ENCODE results near the gene TMEM41A. TPM values are rescaled to one million over a fixed set of nuclear protein-coding genes. Genes with fewer than 3 reads are reported as not detected.

TMEM41A gene
- total RNA-seq = 10 to 100 TPM; 25.1 to 28.0 (median 25.6) TPM

- peaks cover 2% of the 10 kb centered on the region for H3K27me3 Mint-ChIP-seq (ENCODE audit: low read depth)
- no peaks in the 10 kb centered on the region for H3K9me3 Mint-ChIP-seq
- ATAC-seq (peak; percentile 99), DNase-seq (peak; percentile 88)
- peaks cover 18% of the 10 kb centered on the region for H3K36me3 Mint-ChIP-seq (ENCODE audit: insufficient read depth)
- peaks cover 19% of the 10 kb centered on the region for H3K4me1 Mint-ChIP-seq (ENCODE audit: low read depth)
- H3K4me3 Mint-ChIP-seq = peak within 1 kb of the TSS; percentile 95
Measured at GRCh38 chr3:185498503-185499396, at the start of gene TMEM41A. TMEM41A (minus strand) TSS chr3:185499035; CDS start chr3:185498961, 74 bp downstream.

- Mint-ChIP-seq H3K9me3 (no peaks in the 10 kb centered on the region), H3K4me1 (ENCODE audit: low read depth) (peaks cover 7% of the 10 kb centered on the region), H3K27me3 (ENCODE audit: low read depth) (peaks cover 4% of the 10 kb centered on the region), H3K36me3 (ENCODE audit: insufficient read depth) (no peaks in the 10 kb centered on the region), H3K4me3 (no peak overlapping the region)
- ATAC-seq = no peak
- DNase-seq = no peak
Measured at GRCh38 chr3:185540695-185541094, 41.9 kb upstream of the TMEM41A start.

GRCh38 chr3:185539934-185540333 is 41.1 kb upstream of the TMEM41A start:
- no peaks in the 10 kb centered on the region for H3K9me3 Mint-ChIP-seq
- peaks cover 7% of the 10 kb centered on the region for H3K4me1 Mint-ChIP-seq (ENCODE audit: low read depth)
- no peak for DNase-seq
- H3K36me3 Mint-ChIP-seq (ENCODE audit: insufficient read depth) = no peaks in the 10 kb centered on the region
- no peak overlapping the region for H3K4me3 Mint-ChIP-seq
- peaks cover 4% of the 10 kb centered on the region for H3K27me3 Mint-ChIP-seq (ENCODE audit: low read depth)
- ATAC-seq = no peak

GRCh38 chr3:185537369-185537970 is 38.6 kb upstream of the TMEM41A start:
- DNase-seq (no peak), ATAC-seq (peak; percentile 93 to 96)
- H3K4me1 Mint-ChIP-seq (ENCODE audit: low read depth) = peaks cover 7% of the 10 kb centered on the region
- no peaks in the 10 kb centered on the region for H3K36me3 Mint-ChIP-seq (ENCODE audit: insufficient read depth)
- H3K27me3 Mint-ChIP-seq (ENCODE audit: low read depth) = peaks cover 4% of the 10 kb centered on the region
- H3K9me3 Mint-ChIP-seq = no peaks in the 10 kb centered on the region
- H3K4me3 Mint-ChIP-seq = no peak overlapping the region

GRCh38 chr3:185534511-185534910 is 35.7 kb upstream of the TMEM41A start:
- H3K36me3 Mint-ChIP-seq (ENCODE audit: insufficient read depth) = no peaks in the 10 kb centered on the region

GRCh38 chr3:185532901-185533300 is 34.1 kb upstream of the TMEM41A start:
- no peaks in the 10 kb centered on the region for H3K9me3 Mint-ChIP-seq
- ATAC-seq (no peak), DNase-seq (no peak)
- H3K4me3 Mint-ChIP-seq = no peak overlapping the region
- H3K27me3 Mint-ChIP-seq (ENCODE audit: low read depth) = no peaks in the 10 kb centered on the region
- H3K4me1 Mint-ChIP-seq (ENCODE audit: low read depth) = peaks cover 7% of the 10 kb centered on the region
- no peaks in the 10 kb centered on the region for H3K36me3 Mint-ChIP-seq (ENCODE audit: insufficient read depth)

More at GRCh38 chr3:185534511-185534910, 35.7 kb upstream of the TMEM41A start:
- ATAC-seq (no peak), DNase-seq (no peak)
- Mint-ChIP-seq H3K27me3 (ENCODE audit: low read depth) (no peaks in the 10 kb centered on the region), H3K9me3 (no peaks in the 10 kb centered on the region), H3K4me3 (no peak overlapping the region), H3K4me1 (ENCODE audit: low read depth) (peaks cover 7% of the 10 kb centered on the region)

GRCh38 chr3:185530856-185531255 is 32.0 kb upstream of the TMEM41A start:
- no peaks in the 10 kb centered on the region for H3K4me1 Mint-ChIP-seq (ENCODE audit: low read depth)
- peaks cover 5% of the 10 kb centered on the region for H3K27me3 Mint-ChIP-seq (ENCODE audit: low read depth)
- no peaks in the 10 kb centered on the region for H3K36me3 Mint-ChIP-seq (ENCODE audit: insufficient read depth)
- ATAC-seq = no peak
- no peak overlapping the region for H3K4me3 Mint-ChIP-seq
- no peaks in the 10 kb centered on the region for H3K9me3 Mint-ChIP-seq
- no peak for DNase-seq

GRCh38 chr3:185528532-185528931 is 29.7 kb upstream of the TMEM41A start:
- DNase-seq = no peak
- no peaks in the 10 kb centered on the region for H3K9me3 Mint-ChIP-seq
- ATAC-seq = no peak
- no peaks in the 10 kb centered on the region for H3K36me3 Mint-ChIP-seq (ENCODE audit: insufficient read depth)
- no peaks in the 10 kb centered on the region for H3K4me1 Mint-ChIP-seq (ENCODE audit: low read depth)
- peaks cover 14% of the 10 kb centered on the region for H3K27me3 Mint-ChIP-seq (ENCODE audit: low read depth)
- H3K4me3 Mint-ChIP-seq = no peak overlapping the region

GRCh38 chr3:185527364-185527763 is 28.5 kb upstream of the TMEM41A start:
- H3K4me1 Mint-ChIP-seq (ENCODE audit: low read depth) = no peaks in the 10 kb centered on the region
- H3K4me3 Mint-ChIP-seq = no peak overlapping the region
- no peaks in the 10 kb centered on the region for H3K9me3 Mint-ChIP-seq
- no peaks in the 10 kb centered on the region for H3K36me3 Mint-ChIP-seq (ENCODE audit: insufficient read depth)
- DNase-seq (no peak), ATAC-seq (no peak)
- peaks cover 14% of the 10 kb centered on the region for H3K27me3 Mint-ChIP-seq (ENCODE audit: low read depth)

GRCh38 chr3:185526349-185526951 is 27.6 kb upstream of the TMEM41A start:
- no peaks in the 10 kb centered on the region for H3K9me3 Mint-ChIP-seq
- H3K27me3 Mint-ChIP-seq (ENCODE audit: low read depth) = peaks cover 14% of the 10 kb centered on the region
- no peak for DNase-seq
- no peak overlapping the region for H3K4me3 Mint-ChIP-seq
- H3K4me1 Mint-ChIP-seq (ENCODE audit: low read depth) = no peaks in the 10 kb centered on the region
- no peak for ATAC-seq
- H3K36me3 Mint-ChIP-seq (ENCODE audit: insufficient read depth) = no peaks in the 10 kb centered on the region

- H3K4me1 Mint-ChIP-seq (ENCODE audit: low read depth) = no peaks in the 10 kb centered on the region
- no peaks in the 10 kb centered on the region for H3K36me3 Mint-ChIP-seq (ENCODE audit: insufficient read depth)
- ATAC-seq (no peak), DNase-seq (no peak)
- H3K4me3 Mint-ChIP-seq = no peak overlapping the region
- no peaks in the 10 kb centered on the region for H3K9me3 Mint-ChIP-seq
- H3K27me3 Mint-ChIP-seq (ENCODE audit: low read depth) = peaks cover 22% of the 10 kb centered on the region
Measured at GRCh38 chr3:185521349-185522138, 22.7 kb upstream of the TMEM41A start.

- DNase-seq (no peak), ATAC-seq (no peak)
- Mint-ChIP-seq H3K9me3 (no peaks in the 10 kb centered on the region), H3K4me1 (ENCODE audit: low read depth) (no peaks in the 10 kb centered on the region), H3K36me3 (ENCODE audit: insufficient read depth) (no peaks in the 10 kb centered on the region), H3K27me3 (ENCODE audit: low read depth) (peaks cover 14% of the 10 kb centered on the region), H3K4me3 (no peak overlapping the region)
Measured at GRCh38 chr3:185519021-185519420, 20.2 kb upstream of the TMEM41A start.

- Mint-ChIP-seq H3K4me3 (no peak overlapping the region), H3K36me3 (ENCODE audit: insufficient read depth) (no peaks in the 10 kb centered on the region), H3K27me3 (ENCODE audit: low read depth) (peaks cover 18% of the 10 kb centered on the region), H3K4me1 (ENCODE audit: low read depth) (no peaks in the 10 kb centered on the region), H3K9me3 (no peaks in the 10 kb centered on the region)
- DNase-seq = no peak
- no peak for ATAC-seq
Measured at GRCh38 chr3:185517387-185518130, 18.7 kb upstream of the TMEM41A start.
